Esophagus squamous epithelium (tissue), 5 donors: ENCODE results near the gene DCAF12. TPM values are rescaled to one million over a fixed set of nuclear protein-coding genes. Genes with fewer than 3 reads are reported as not detected.

ENCODE experiments used
- DNase-seq: peaks from one replicate; lab custom pipeline; 2025; lab: John Stamatoyannopoulos, UW
- H3K27ac ChIP-seq, 4 donors: fragments of 200-600 bp; sonication (generic); one replicate each; pipeline ENCODE4 v1.5.1; 2016 to 2019; ENCODE audit warnings: mild to moderate bottlenecking in 1 of 4
- H3K27me3 ChIP-seq, 4 donors: fragments of 200-600 bp; sonication (generic); 1 replicate in 3 of 4; 2 replicates in 1 of 4; pipeline versions ENCODE4 v1.5.1 to v1.6.0; 2017 to 2021; ENCODE audit warnings: antibody characterized with exemption in 1 of 4
- H3K36me3 ChIP-seq, 3 donors: fragments of 200-600 bp; sonication (generic); one replicate each; pipeline ENCODE4 v1.5.1; 2016 to 2019
- H3K4me1 ChIP-seq, 3 donors: fragments of 200-600 bp; sonication (generic); one replicate each; pipeline ENCODE4 v1.5.1; 2017 to 2019
- H3K4me3 ChIP-seq, 4 donors: fragments of 200-600 bp; sonication (generic); 1 replicate in 3 of 4; 2 replicates in 1 of 4; pipeline ENCODE4 v1.5.1; 2016 to 2019; ENCODE audit warnings: mild to moderate bottlenecking in 2 of 4, moderate library complexity in 1 of 4
- H3K9me3 ChIP-seq, 3 donors: fragments of 200-600 bp; sonication (generic); one replicate each; pipeline ENCODE4 v1.5.1; 2016 to 2019
- POLR2A ChIP-seq, 4 donors: fragments of 450-650 bp; IDR thresholded peaks; one replicate each; pipeline ENCODE4 v1.6.1; 2017; ENCODE audit warnings: antibody characterized with exemption in 4 of 4, mild to moderate bottlenecking in 4 of 4, moderate library complexity in 3 of 4
- WGBS, 2 donors: methylation state at CpG; one replicate each; pipeline ENCODE4 v1.1.5; 2018; 5-methylcytosine and 5-hydroxymethylcytosine counted together
- intact Hi-C: fragments of 100-400 bp; cut with DNase I; formaldehyde crosslinking; loops from one replicate; pipeline ENCODE4 v1.15.0; 2022
- total RNA-seq, 4 donors: library from RNA; depleted of rRNA; stranded (reverse); fragments of >200 nt; gene quantifications; one replicate each; pipeline ENCODE4 v1.1.0, GENCODE V29; 2016
- TF ChIP-seq, protein P1 (sequence below), 6 experiments: fragments of 450-650 bp in 4 of 6; fragments of 200-600 bp in 2 of 6; sonication (generic) in 2 of 6; IDR thresholded peaks; one replicate each; pipeline ENCODE4 v1.5.1; 2016 to 2019; ENCODE audit warnings: antibody characterized with exemption in 6 of 6, mild to moderate bottlenecking in 4 of 6, moderate library complexity in 4 of 6
- donor health status: DM: yes; HTN: yes; CAD: no.

DCAF12 gene
- total RNA-seq, 4 donors from 2014 or later = 26.5 to 40.9 (median 33.5) TPM

DNA sequence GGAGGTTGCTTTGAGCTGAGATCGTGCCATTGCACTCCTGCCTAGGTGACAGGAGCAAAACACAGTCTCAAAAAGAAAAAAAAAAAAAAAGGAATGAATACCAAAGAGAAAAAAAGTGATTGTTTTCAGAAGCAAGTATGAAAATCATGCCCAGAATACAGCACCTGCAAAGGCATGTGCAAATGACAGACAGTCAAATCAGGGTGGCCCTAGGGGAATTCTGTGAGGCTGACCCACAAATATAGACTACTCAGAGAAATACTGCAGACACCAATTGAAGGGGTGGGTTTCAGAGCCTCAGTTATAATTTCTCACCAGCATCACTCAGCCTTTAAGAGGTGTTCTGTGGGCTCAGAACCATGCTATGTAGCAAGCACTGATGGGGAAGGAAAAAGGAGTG, 28.6 kb downstream of the DCAF12 start:
- H3K27ac ChIP-seq = no peak overlapping the region
- no peak overlapping the region for H3K4me3 ChIP-seq
- no peaks in the 10 kb centered on the region for H3K4me1 ChIP-seq
- no peaks in the 10 kb centered on the region for H3K27me3 ChIP-seq
- intact Hi-C loops = no loop called here
- H3K9me3 ChIP-seq = no peaks in the 10 kb centered on the region
- TF ChIP-seq POLR2A (IDR thresholded peaks at IDR 0.05) = no peak
- TF ChIP-seq, protein P1, sequence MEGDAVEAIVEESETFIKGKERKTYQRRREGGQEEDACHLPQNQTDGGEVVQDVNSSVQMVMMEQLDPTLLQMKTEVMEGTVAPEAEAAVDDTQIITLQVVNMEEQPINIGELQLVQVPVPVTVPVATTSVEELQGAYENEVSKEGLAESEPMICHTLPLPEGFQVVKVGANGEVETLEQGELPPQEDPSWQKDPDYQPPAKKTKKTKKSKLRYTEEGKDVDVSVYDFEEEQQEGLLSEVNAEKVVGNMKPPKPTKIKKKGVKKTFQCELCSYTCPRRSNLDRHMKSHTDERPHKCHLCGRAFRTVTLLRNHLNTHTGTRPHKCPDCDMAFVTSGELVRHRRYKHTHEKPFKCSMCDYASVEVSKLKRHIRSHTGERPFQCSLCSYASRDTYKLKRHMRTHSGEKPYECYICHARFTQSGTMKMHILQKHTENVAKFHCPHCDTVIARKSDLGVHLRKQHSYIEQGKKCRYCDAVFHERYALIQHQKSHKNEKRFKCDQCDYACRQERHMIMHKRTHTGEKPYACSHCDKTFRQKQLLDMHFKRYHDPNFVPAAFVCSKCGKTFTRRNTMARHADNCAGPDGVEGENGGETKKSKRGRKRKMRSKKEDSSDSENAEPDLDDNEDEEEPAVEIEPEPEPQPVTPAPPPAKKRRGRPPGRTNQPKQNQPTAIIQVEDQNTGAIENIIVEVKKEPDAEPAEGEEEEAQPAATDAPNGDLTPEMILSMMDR (IDR thresholded peaks at IDR 0.05) = no peak
- peaks cover 12 to 100% (median 44%) of the 10 kb centered on the region in 3 donors for H3K36me3 ChIP-seq
- no peak for DNase-seq
- 88 to 95% methylated on average over 1 of the region's 1 CpG for WGBS, 2 donors

DNA sequence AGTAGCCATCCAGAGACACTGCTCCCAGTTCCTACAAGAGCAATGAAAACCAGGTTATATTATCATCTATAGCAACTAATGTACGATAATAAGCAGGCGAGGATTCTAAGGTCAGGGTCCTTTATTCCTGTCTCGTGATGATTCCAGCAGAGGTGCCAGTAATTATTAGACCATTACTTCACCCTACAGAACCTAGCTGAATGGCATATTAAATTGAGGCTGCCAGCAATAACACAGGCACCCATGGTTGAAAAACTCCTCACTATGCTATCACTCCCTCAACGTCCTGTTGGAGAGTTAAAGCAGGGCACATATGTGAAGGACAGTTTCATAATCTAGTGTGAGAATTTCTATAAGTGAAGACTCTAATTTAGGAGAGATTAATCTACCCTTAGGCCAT, 29.7 kb downstream of the DCAF12 start:
- H3K27me3 ChIP-seq = no peaks in the 10 kb centered on the region
- no peaks in the 10 kb centered on the region for H3K4me1 ChIP-seq
- no peak overlapping the region for H3K27ac ChIP-seq
- H3K36me3 ChIP-seq = peaks cover 24 to 100% (median 47%) of the 10 kb centered on the region in 3 donors
- DNase-seq = no peak
- 91 to 94% methylated on average over 4 of the region's 4 CpGs for WGBS, 2 donors
- H3K9me3 ChIP-seq = no peaks in the 10 kb centered on the region
- H3K4me3 ChIP-seq = no peak overlapping the region
- intact Hi-C loops = no loop called here
- no peak for TF ChIP-seq POLR2A (IDR thresholded peaks at IDR 0.05)

DNA sequence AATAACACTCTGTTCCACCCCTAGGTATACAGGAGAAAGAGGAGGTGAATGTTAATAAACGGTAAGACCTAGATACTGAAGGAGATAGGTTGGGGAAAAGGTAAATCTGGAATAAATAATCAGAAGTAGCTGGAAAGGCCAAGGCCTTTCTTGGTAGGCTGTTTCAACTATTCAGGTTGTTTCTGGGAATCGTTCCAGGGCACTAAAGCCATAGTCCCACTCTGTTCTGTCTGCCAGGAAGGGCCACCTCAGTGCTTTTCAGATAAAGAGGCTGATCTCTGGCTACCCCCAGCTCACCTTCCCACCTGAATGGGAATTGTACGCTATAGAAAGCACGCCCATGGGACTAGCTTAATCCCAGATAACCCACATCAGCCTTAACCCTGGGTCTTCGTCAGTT, 32.9 kb downstream of the DCAF12 start:
- no peaks in the 10 kb centered on the region for H3K27me3 ChIP-seq
- intact Hi-C loops = no loop called here
- no peak overlapping the region for H3K27ac ChIP-seq
- peaks cover 22 to 100% (median 69%) of the 10 kb centered on the region in 3 donors for H3K36me3 ChIP-seq
- DNase-seq = no peak
- no peaks in the 10 kb centered on the region for H3K9me3 ChIP-seq
- H3K4me1 ChIP-seq = no peaks in the 10 kb centered on the region
- 91 to 94% methylated on average over 5 of the region's 5 CpGs for WGBS, 2 donors
- no peak overlapping the region for H3K4me3 ChIP-seq
- no peak for TF ChIP-seq POLR2A (IDR thresholded peaks at IDR 0.05)
- TF ChIP-seq, protein P1 (IDR thresholded peaks at IDR 0.05) = no peak

DNA sequence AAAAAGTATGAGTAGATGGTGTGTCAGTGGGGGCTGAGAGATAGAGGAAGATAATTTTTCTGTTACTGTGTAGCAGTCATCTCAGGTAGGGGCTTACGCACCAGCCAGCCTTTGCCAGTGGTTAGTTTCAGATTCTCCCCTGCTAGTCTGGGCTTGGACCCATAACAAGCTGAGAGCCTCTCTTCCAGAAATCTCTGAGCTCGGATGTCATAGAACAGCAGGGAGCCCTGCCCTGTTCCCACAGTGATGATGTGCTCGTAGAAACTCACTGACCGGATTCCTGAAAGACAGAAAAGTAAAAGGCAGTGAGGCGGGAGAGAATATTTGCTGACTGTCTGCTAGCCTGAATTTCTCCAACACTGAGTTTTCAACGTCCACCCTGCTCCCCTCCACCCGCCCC, 37.2 kb downstream of the DCAF12 start:
- no peak overlapping the region for H3K4me3 ChIP-seq
- H3K9me3 ChIP-seq = no peaks in the 10 kb centered on the region
- peaks cover 27 to 91% (median 53%) of the 10 kb centered on the region in 3 donors for H3K36me3 ChIP-seq
- DNase-seq = no peak
- intact Hi-C loops = no loop called here
- no peaks in the 10 kb centered on the region for H3K27me3 ChIP-seq
- H3K27ac ChIP-seq = no peak overlapping the region
- H3K4me1 ChIP-seq = peaks cover 0 to 21% (median 0%) of the 10 kb centered on the region in 3 donors
- TF ChIP-seq, protein P1 (IDR thresholded peaks at IDR 0.05) = no peak
- TF ChIP-seq POLR2A (IDR thresholded peaks at IDR 0.05) = no peak
- WGBS, 2 donors = 81 to 89% methylated on average over 4 to 6 of the region's 7 CpGs

DNA sequence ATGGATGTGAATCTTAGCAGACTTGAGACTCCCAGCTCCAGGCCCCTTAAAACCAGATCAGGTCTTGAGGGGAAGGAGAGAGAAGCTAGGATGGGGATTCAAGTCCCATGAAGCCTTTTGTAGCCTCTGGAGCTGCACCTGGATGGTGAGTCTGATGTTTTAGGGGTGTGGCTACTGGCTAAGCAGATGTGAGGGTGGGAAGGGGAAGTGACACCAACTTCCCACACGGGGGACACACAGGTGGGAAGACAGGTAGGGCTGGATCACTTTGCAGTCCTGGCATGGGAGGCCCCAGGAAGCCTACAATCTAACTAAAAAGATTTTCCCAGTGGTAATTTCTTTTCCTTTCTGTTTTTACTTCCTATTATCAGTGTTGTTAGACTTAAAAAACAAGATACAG, 39.1 kb downstream of the DCAF12 start:
- Histone ChIP-seq H3K36me3 (peaks cover 20 to 72% (median 37%) of the 10 kb centered on the region in 3 donors), H3K4me3 (no peak overlapping the region), H3K9me3 (no peaks in the 10 kb centered on the region), H3K4me1 (peaks cover 0 to 21% (median 0%) of the 10 kb centered on the region in 3 donors), H3K27ac (peak overlapping the region in 2 of 4 donors; percentile 24 to 69), H3K27me3 (no peaks in the 10 kb centered on the region)
- 30 to 33% methylated on average over 1 of the region's 1 CpG for WGBS, 2 donors
- no peak for DNase-seq
- TF ChIP-seq, protein P1 (IDR thresholded peaks at IDR 0.05) = no peak
- TF ChIP-seq POLR2A (IDR thresholded peaks at IDR 0.05) = no peak
- intact Hi-C loops = no loop called here

DNA sequence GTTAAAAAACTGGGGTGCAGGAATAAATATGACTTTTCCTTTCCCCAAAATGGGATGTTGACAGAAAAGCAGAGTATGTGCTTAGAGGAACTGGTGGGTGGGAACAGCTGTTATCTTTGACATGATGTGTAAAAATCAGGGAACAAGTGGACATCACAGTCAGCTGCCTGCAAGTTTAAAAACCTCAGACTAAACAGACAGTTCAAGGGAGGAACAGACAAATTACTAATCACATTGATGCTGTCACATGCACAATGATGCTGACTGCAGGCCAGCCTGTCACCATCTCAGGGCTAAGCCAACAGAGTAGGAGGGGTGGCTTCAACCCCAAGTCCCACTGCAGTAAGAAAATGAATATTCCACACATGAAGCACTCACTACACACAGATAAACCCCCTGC, 39.6 kb downstream of the DCAF12 start:
- DNase-seq = no peak
- H3K27ac ChIP-seq = peak overlapping the region in 2 of 4 donors; percentile 68 to 69
- intact Hi-C loops = no loop called here
- no peaks in the 10 kb centered on the region for H3K27me3 ChIP-seq
- TF ChIP-seq POLR2A (IDR thresholded peaks at IDR 0.05) = no peak
- TF ChIP-seq, protein P1 (IDR thresholded peaks at IDR 0.05) = no peak
- no peak overlapping the region for H3K4me3 ChIP-seq
- no peaks in the 10 kb centered on the region for H3K9me3 ChIP-seq
- H3K4me1 ChIP-seq = peaks cover 0 to 21% (median 0%) of the 10 kb centered on the region in 3 donors
- peaks cover 15 to 67% (median 32%) of the 10 kb centered on the region in 3 donors for H3K36me3 ChIP-seq
